IPS-15b (cell line): Measurements from ENCODE around the gene FCGR2B.
"Not testable (repeated sequence)": the region's sequence is repeated elsewhere in the genome, so short reads cannot be mapped to it uniquely, and the experiment has no call there.

Experiments used
- H3K27me3 ChIP-seq: one replicate; pipeline ENCODE4 v1.6.1; 2013; ENCODE audit warnings: low read length; ENCODE audit not compliant: control insufficient read depth, insufficient read depth
- H3K36me3 ChIP-seq: one replicate; pipeline ENCODE4 v1.6.1; 2013; ENCODE audit warnings: low read length; ENCODE audit not compliant: control insufficient read depth, insufficient read depth
- H3K4me1 ChIP-seq: one replicate; pipeline ENCODE4 v1.6.1; 2013; ENCODE audit warnings: mild to moderate bottlenecking, low read length; ENCODE audit not compliant: control insufficient read depth, insufficient read depth
- H3K4me3 ChIP-seq: one replicate; pipeline ENCODE4 v1.5.1; 2013; ENCODE audit warnings: low read depth, low read length
- H3K9ac ChIP-seq: one replicate; pipeline ENCODE4 v1.6.1; 2013; ENCODE audit warnings: low read depth, mild to moderate bottlenecking, low read length
- H3K9me3 ChIP-seq: one replicate; pipeline ENCODE4 v1.6.1; 2013; ENCODE audit warnings: mild to moderate bottlenecking, low read length; ENCODE audit not compliant: control insufficient read depth, insufficient read depth

The FCGR2B gene

GRCh38 chr1:161634993-161635392, 27.9 kb upstream of the FCGR2B start:
- not testable (repeated sequence) for H3K9me3 ChIP-seq, H3K36me3 ChIP-seq, H3K4me1 ChIP-seq, H3K4me3 ChIP-seq, H3K9ac ChIP-seq, H3K27me3 ChIP-seq

- not testable (repeated sequence) for H3K4me1 ChIP-seq, H3K36me3 ChIP-seq, H3K9me3 ChIP-seq, H3K9ac ChIP-seq, H3K4me3 ChIP-seq, H3K27me3 ChIP-seq
Measured at GRCh38 chr1:161636189-161636782, 26.7 kb upstream of the FCGR2B start.

DNA sequence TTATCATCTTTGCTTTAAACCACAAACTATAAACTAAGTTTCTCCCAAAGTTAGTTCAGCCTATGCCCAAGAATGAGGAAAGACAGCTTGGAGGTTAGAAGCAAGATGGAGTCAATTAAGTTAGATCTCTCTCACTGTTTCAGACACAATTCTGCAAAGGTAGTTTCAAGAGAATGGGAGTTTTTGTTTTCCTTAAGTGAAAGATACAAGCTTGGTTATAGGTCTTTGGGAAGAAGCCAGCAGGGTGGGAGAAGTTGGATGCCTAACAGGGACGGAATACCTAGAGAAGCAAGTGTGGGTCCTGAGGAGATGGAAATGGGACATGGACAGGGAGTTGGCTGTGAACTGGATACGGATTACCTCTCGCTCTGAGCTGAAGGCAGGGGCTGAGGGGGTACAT, 26.0 kb upstream of the FCGR2B start:
- H3K4me1 ChIP-seq, H3K9me3 ChIP-seq, H3K27me3 ChIP-seq, H3K4me3 ChIP-seq, H3K9ac ChIP-seq, H3K36me3 ChIP-seq: not testable (repeated sequence)

DNA sequence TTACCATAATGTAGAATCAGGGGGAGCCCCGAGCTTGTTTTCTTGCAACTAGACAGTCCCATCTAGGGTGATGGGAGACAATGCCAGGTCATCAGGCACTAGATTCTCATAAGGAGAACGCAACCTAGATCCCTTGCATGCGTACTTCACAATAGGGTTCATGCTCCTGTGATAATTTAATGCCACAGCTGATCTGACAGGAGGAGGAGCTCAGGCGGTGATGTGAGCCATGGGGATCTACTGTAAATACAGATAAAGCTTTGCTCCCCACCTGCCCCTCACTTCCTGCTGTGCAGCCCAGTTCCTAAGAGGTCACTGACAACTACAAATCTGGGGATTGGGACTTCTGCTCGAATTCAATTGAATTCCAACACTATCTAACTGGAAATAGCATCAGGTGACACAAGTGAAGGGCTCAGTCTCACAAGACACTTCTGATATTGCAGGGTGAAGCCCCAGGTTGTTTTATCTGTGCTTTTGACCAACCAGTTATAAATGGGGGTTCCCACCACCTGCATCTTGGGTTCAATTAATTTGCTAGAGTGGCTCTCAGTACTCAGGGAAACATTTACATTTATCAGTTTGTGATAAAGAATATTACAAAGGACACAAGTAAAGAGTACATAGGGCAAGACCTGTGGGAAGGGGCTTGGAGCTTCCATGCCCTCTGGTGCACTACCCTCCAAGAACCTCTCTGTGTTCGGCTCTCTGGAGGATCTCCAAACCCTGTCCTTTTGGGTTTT, 24.5 kb upstream of the FCGR2B start:
- H3K36me3 ChIP-seq, H3K4me3 ChIP-seq, H3K27me3 ChIP-seq, H3K9ac ChIP-seq, H3K9me3 ChIP-seq, H3K4me1 ChIP-seq: not testable (repeated sequence)

DNA sequence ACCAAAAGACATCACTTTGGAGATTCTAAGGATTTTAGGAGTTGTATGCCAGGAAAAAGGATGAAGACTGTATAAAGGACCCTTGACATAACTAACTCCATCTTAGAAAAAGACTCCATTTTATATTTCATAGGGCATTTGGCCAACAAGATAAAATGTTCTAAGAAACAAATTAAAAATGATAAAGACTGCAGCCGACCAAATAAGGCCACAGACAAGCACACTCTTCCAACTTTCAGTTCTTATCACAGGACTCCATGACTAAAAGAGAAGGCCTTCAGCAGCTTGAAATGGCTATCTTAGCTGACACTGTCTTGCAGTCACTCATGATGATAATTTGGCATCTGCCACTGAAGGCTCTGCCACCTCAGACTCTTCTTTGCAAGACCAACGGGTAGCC, 23.7 kb upstream of the FCGR2B start:
- not testable (repeated sequence) for H3K27me3 ChIP-seq, H3K9me3 ChIP-seq, H3K9ac ChIP-seq, H3K4me3 ChIP-seq, H3K4me1 ChIP-seq, H3K36me3 ChIP-seq

DNA sequence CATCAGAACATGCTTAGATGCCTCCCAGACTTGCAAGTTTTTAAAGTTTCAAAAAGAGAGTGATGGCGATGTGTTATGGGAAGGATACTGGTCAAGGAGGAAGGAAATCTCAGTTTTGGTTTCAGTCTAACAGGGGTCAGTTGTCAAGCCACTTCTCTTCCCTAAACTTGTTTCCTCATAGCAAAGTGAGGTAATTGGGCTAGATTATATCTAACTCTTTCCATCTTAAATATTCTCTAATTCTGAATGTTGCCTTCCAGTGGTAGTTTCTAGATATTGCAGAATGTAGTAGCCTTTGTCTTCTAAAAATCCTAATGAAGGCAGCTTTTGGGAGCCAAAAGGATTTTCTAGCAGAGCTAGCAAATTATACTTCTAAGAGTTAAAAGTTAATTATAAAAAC, 20.2 kb upstream of the FCGR2B start:
- not testable (repeated sequence) for H3K27me3 ChIP-seq, H3K4me3 ChIP-seq, H3K36me3 ChIP-seq, H3K9me3 ChIP-seq, H3K4me1 ChIP-seq, H3K9ac ChIP-seq

DNA sequence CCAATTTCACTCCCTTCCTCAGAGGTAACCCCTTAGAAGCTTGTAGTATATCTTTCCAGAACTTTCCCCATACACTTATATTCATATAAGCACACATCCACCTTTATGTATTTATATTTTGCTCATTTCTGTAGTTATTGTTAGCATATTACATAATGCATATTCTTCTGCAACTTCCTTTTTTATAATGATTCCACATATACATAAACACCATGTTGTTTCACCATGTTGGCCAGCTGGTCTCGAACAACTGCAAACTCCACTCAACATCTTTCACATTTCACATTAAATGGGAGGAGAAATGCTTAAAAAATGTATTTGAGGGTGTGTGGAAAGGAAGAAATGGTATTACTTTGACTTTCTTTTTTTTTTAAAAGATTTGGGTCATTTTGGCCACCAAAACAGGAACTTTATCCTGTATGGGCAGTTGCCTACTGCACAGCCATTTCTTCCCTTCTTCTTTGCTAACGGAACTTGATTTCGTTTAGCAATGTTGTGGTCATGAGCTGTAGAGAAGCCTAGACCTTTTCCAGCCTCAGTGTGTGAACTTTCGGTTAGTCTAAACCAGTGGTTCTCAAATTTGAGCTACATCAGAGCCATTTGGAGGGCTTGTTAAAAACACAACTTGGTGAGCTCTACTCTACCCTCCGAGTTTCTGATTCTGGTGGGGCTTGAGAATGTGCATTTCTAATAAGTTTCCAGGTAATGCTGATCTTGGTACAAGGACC, 19.3 kb upstream of the FCGR2B start:
- not testable (repeated sequence) for H3K9ac ChIP-seq, H3K4me3 ChIP-seq, H3K36me3 ChIP-seq, H3K4me1 ChIP-seq, H3K27me3 ChIP-seq, H3K9me3 ChIP-seq

- H3K36me3 ChIP-seq, H3K9me3 ChIP-seq, H3K4me3 ChIP-seq, H3K9ac ChIP-seq, H3K27me3 ChIP-seq, H3K4me1 ChIP-seq: not testable (repeated sequence)
Measured at GRCh38 chr1:161644855-161645254, 18.1 kb upstream of the FCGR2B start.

- H3K4me1 ChIP-seq, H3K27me3 ChIP-seq, H3K36me3 ChIP-seq, H3K9me3 ChIP-seq, H3K4me3 ChIP-seq, H3K9ac ChIP-seq: not testable (repeated sequence)
Measured at GRCh38 chr1:161647507-161648360, 15.2 kb upstream of the FCGR2B start.

DNA sequence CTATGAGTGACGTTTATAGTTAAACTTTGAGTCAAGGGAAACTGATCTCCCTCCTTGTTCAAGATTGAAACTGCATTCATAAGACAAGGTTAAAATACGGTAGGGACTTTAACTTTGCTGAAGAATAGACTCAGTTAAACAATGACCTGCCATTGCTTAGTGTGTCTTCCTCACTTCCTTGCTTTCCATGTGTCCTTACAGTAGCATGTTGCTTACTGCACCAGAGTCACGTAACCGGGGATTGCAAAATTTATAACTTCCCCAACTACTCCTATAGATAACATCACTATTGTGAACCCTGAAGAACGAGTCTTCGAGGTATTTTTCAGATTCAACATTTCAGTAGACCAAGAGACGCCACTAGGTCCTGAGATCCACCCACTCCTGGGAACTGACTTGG, 9.4 kb upstream of the FCGR2B start:
- H3K27me3 ChIP-seq, H3K36me3 ChIP-seq, H3K4me1 ChIP-seq, H3K9me3 ChIP-seq, H3K9ac ChIP-seq, H3K4me3 ChIP-seq: not testable (repeated sequence)

GRCh38 chr1:161653971-161654370, 9.0 kb upstream of the FCGR2B start:
- not testable (repeated sequence) for H3K36me3 ChIP-seq, H3K9ac ChIP-seq, H3K9me3 ChIP-seq, H3K4me3 ChIP-seq, H3K4me1 ChIP-seq, H3K27me3 ChIP-seq

DNA sequence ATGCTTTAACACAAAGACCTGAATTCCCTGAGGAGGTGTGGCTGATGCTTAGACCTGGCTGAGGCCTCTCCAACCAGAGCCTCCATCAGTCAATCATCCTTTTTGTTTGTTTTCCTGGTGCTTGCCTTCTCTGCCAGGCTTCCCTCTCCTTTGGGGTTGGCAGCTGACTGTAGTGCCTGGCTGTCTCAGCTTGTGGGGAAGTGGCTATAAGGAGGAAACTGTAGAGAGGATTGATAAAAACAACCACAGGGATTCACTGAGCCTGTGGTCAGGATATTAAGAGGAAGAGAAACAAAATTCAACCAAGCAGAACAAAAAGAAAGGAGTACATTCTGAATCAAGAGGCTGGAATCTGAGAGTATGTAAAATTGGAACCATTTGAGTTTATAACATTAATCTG, 4.4 kb upstream of the FCGR2B start:
- H3K4me3 ChIP-seq, H3K36me3 ChIP-seq, H3K4me1 ChIP-seq, H3K9me3 ChIP-seq, H3K27me3 ChIP-seq, H3K9ac ChIP-seq: not testable (repeated sequence)
